CD4-positive, alpha-beta T cell treated with Interleukin-17A for 4 hours (primary cell): Measurements from ENCODE around the gene SLC9A9.

Source experiments
- DNase-seq: peaks from one replicate; pipeline ENCODE4 v3.0.0-alpha.2; 2020; ENCODE audit warnings: mixed read lengths

Gene SLC9A9

GRCh38 chr3:143266927-143267326 lies 581.3 kb downstream of the SLC9A9 start:
- no peak for DNase-seq

- DNase-seq, result no peak
These were observed 581.8 kb downstream of the SLC9A9 start for GRCh38 chr3:143266511-143266910.

GRCh38 chr3:143265501-143266070 lies 582.7 kb downstream of the SLC9A9 start:
- no peak for DNase-seq

- no peak for DNase-seq
These were observed 584.3 kb downstream of the SLC9A9 start for GRCh38 chr3:143263852-143264513.

- DNase-seq, result no peak
These were observed 586.4 kb downstream of the SLC9A9 start for GRCh38 chr3:143261848-143262247.

GRCh38 chr3:143258692-143259091 lies 589.6 kb downstream of the SLC9A9 start:
- DNase-seq, result no peak

- no peak for DNase-seq
These were observed 591.9 kb downstream of the SLC9A9 start for GRCh38 chr3:143256416-143256815.

- no peak for DNase-seq
These were observed 592.5 kb downstream of the SLC9A9 start for GRCh38 chr3:143255739-143256138.

- DNase-seq, result no peak
These were observed 595.3 kb downstream of the SLC9A9 start for GRCh38 chr3:143252931-143253330.

- DNase-seq, result no peak
These were observed 599.3 kb downstream of the SLC9A9 start for GRCh38 chr3:143249014-143249413.

GRCh38 chr3:143247073-143247472 lies 601.2 kb downstream of the SLC9A9 start:
- no peak for DNase-seq

GRCh38 chr3:143245692-143246091 lies 602.6 kb downstream of the SLC9A9 start:
- no peak for DNase-seq

GRCh38 chr3:143244516-143245063 lies 603.7 kb downstream of the SLC9A9 start:
- DNase-seq, result no peak

GRCh38 chr3:143243686-143244085 lies 604.6 kb downstream of the SLC9A9 start:
- DNase-seq, result no peak

GRCh38 chr3:143242691-143243090 lies 605.6 kb downstream of the SLC9A9 start:
- DNase-seq, result no peak

GRCh38 chr3:143242101-143242500 lies 606.2 kb downstream of the SLC9A9 start:
- DNase-seq, result no peak

- DNase-seq, result no peak
These were observed 606.8 kb downstream of the SLC9A9 start for GRCh38 chr3:143241481-143241951.

GRCh38 chr3:143240886-143241285 lies 607.4 kb downstream of the SLC9A9 start:
- no peak for DNase-seq

- DNase-seq, result no peak
These were observed 609.2 kb downstream of the SLC9A9 start for GRCh38 chr3:143239031-143239430.

- DNase-seq, result no peak
These were observed 611.1 kb downstream of the SLC9A9 start for GRCh38 chr3:143237077-143237627.

- DNase-seq, result no peak
These were observed 611.9 kb downstream of the SLC9A9 start for GRCh38 chr3:143236226-143236964.

- DNase-seq, result no peak
These were observed 612.6 kb downstream of the SLC9A9 start for GRCh38 chr3:143235614-143236204.

- DNase-seq, result no peak
These were observed 613.7 kb downstream of the SLC9A9 start for GRCh38 chr3:143234526-143234925.
